NCI-H2196 treated with DMSO at 0.1 percent for 48 hours (cell line): ENCODE data around the gene RPUSD1.
A peak's percentile ranks its signal among the peaks of the same experiment; 100 is the strongest.

Experiments used
- DNase-seq: peaks from one replicate; lab custom pipeline; 2025; ENCODE audit not compliant: unreplicated experiment; lab: John Stamatoyannopoulos, UW

RPUSD1 gene

GRCh38 chr16:799948-800833 is 12.0 kb upstream of the RPUSD1 start, which contains the start of gene GNG13:
TSS of gene GNG13 (minus strand) at chr16:800734. CDS start at chr16:799077, 1,657 bp downstream.
- no peak for DNase-seq

GRCh38 chr16:799111-799947 is 11.1 kb upstream of the RPUSD1 start:
- DNase-seq: no peak

GRCh38 chr16:798666-799065 is 10.5 kb upstream of the RPUSD1 start:
- no peak for DNase-seq

GRCh38 chr16:797686-798085 is 9.5 kb upstream of the RPUSD1 start:
- no peak for DNase-seq

- no peak for DNase-seq
Observed at GRCh38 chr16:797120-797420, 8.9 kb upstream of the RPUSD1 start.

- DNase-seq: no peak
Observed at GRCh38 chr16:796296-797119, 8.3 kb upstream of the RPUSD1 start.

GRCh38 chr16:795580-796229 is 7.5 kb upstream of the RPUSD1 start:
- DNase-seq: peak; percentile 49

- DNase-seq: no peak
Observed at GRCh38 chr16:794853-795466, 6.8 kb upstream of the RPUSD1 start.

- DNase-seq: no peak
Observed at GRCh38 chr16:794091-794822, 6.1 kb upstream of the RPUSD1 start.

- no peak for DNase-seq
Observed at GRCh38 chr16:793414-793813, 5.2 kb upstream of the RPUSD1 start.

- DNase-seq: no peak
Observed at GRCh38 chr16:792221-792995, 4.2 kb upstream of the RPUSD1 start.

- no peak for DNase-seq
Observed at GRCh38 chr16:791131-791530, 3.0 kb upstream of the RPUSD1 start.

GRCh38 chr16:790086-790485 is 1.9 kb upstream of the RPUSD1 start:
- DNase-seq: no peak

GRCh38 chr16:789191-789850 is 1.1 kb upstream of the RPUSD1 start:
- no peak for DNase-seq

- DNase-seq: peak; percentile 81
Observed at GRCh38 chr16:788399-789126, 382 bp upstream of the RPUSD1 start, which contains the start of gene CHTF18. TSS of gene CHTF18 (plus strand) at chr16:788620. CDS start at chr16:788685, 65 bp downstream.

GRCh38 chr16:787321-787966 is 737 bp downstream of the RPUSD1 start:
- no peak for DNase-seq
